ENCODE data around the gene MOSMO. TPM values are rescaled to one million over a fixed set of nuclear protein-coding genes. Genes with fewer than 3 reads are reported as not detected.
A peak's percentile ranks its signal among the peaks of the same experiment; 100 is the strongest.

Gene MOSMO
- total and polyA plus RNA-seq, 10 of the 15 experiments (the other 5 are each of a cell fraction or from before 2014, with no cell fraction given) = 1.7 to 26.7 (median 12.2) TPM

- TF ChIP-seq E4F1 (IDR thresholded peaks at IDR 0.05; ENCODE audit: borderline replicate concordance, partially characterized antibody) = no peak
Observed at GRCh38 chr16:22030087-22030812, 22.3 kb downstream of the MOSMO start (continued).

- no peak for TF ChIP-seq NFYA (IDR thresholded peaks at IDR 0.05; ENCODE audit: borderline replicate concordance, low read depth, low read length)
- 0 out of 2 replicates have a peak, but pooled peaks have one; percentile 40 for TF ChIP-seq BACH1 (IDR thresholded peaks at IDR 0.05; ENCODE audit: borderline replicate concordance)
- no peak for TF ChIP-seq LARP7 (IDR thresholded peaks at IDR 0.05)
- Histone ChIP-seq H3K4me2 (ENCODE audit: control insufficient read depth, insufficient read depth) (no peak overlapping the region), H3K27me3 (replicated peaks in 1 of 2; ENCODE audit: control insufficient read depth in 2 of 2, insufficient read depth in 2 of 2, low read length in 1 of 2) (no peaks in the 10 kb centered on the region), H4K20me1 (ENCODE audit: control insufficient read depth, insufficient read depth) (no peaks in the 10 kb centered on the region), H3K36me3 (ENCODE audit: control insufficient read depth in 2 of 2, insufficient read depth in 2 of 2, low read length in 1 of 2) (no peaks in the 10 kb centered on the region; a peak in 1 of 4 replicates), H3K4me3 (no peak overlapping the region), H3K4me1 (ENCODE audit: control insufficient read depth, insufficient read depth, low read length) (peaks cover 21% of the 10 kb centered on the region), H3K27ac (ENCODE audit: control insufficient read depth, insufficient read depth) (no peak overlapping the region), H2AFZ (ENCODE audit: control insufficient read depth, low read depth, low read length) (no peak overlapping the region), H3K79me2 (ENCODE audit: control insufficient read depth, insufficient read depth, low read length) (peaks cover 2% of the 10 kb centered on the region), H3K9ac (ENCODE audit: control insufficient read depth, insufficient read depth, low read length) (no peak overlapping the region), H3K9me3 (replicated peaks; ENCODE audit: control insufficient read depth, insufficient read depth, low read length) (no peaks in the 10 kb centered on the region; the same call in none of the 3 replicates)
- ATAC-seq = no peak
- FAIRE-seq = no peak
- RAD21 ChIA-PET (ENCODE audit: unreplicated experiment) = interaction anchor here (2.2 kb wide), 1 partner anchor 46 kb away, joined by 7 read pairs; no protein-coding TSS in a partner anchor
- DNase-seq (ENCODE audit: low read depth, low spot score) = no peak
- WGBS (ENCODE audit: insufficient coverage, insufficient replicate concordance, low lambda C conversion rate, missing lambda C conversion rate) = 70% methylated on average over 2 of the region's 2 CpGs
- no TSS peak for BruUV-seq (replicated peaks)
- in situ Hi-C loops (cut with MboI) (no loop called here), intact Hi-C loops (cut with micrococcal nuclease; ENCODE audit: unreplicated experiment) (no loop called here)
- CTCF ChIA-PET = interaction anchor here (0.7 to 1.6 kb wide), 3 partner anchors 15 to 47 kb away, joined by 3 to 7 read pairs (median 3); no protein-coding TSS in a partner anchor
- POLR2A ChIA-PET = interaction anchor here (1.0 kb wide), 1 partner anchor 22 kb away, joined by 3 read pairs; no protein-coding TSS in a partner anchor
- SMC1A ChIA-PET (ENCODE audit: uncharacterized antibody, unreplicated experiment) = interaction anchor here (0.7 to 1.5 kb wide), 5 partner anchors 15 to 46 kb away, joined by 3 read pairs; no protein-coding TSS in a partner anchor
Observed at GRCh38 chr16:22031483-22032083, 23.7 kb downstream of the MOSMO start.
